Hematopoietic multipotent progenitor cell treated with erythropoietin and hydrocortisone succinate and interleukin-3 and kit ligand, for 4 days (in vitro differentiated cells): Measurements from ENCODE around the gene CMTM1.

Source experiments
- DNase-seq: peaks from one replicate; pipeline ENCODE4 v3.0.0-alpha.2; 2015

CMTM1 gene

GRCh38 chr16:66539623-66540469 is 26.4 kb upstream of the CMTM1 start:
- DNase-seq: no peak

GRCh38 chr16:66541388-66542355 is 24.6 kb upstream of the CMTM1 start:
- DNase-seq: no peak

GRCh38 chr16:66542396-66542795 is 23.8 kb upstream of the CMTM1 start:
- no peak for DNase-seq

GRCh38 chr16:66543541-66543940 is 22.7 kb upstream of the CMTM1 start:
- DNase-seq: no peak

- DNase-seq: no peak
These were observed 22.1 kb upstream of the CMTM1 start for GRCh38 chr16:66544016-66544757.

GRCh38 chr16:66547101-66547989 is 18.9 kb upstream of the CMTM1 start:
- no peak for DNase-seq

GRCh38 chr16:66548068-66548467 is 18.2 kb upstream of the CMTM1 start:
- DNase-seq: no peak

GRCh38 chr16:66548868-66549267 is 17.4 kb upstream of the CMTM1 start:
- DNase-seq: no peak

GRCh38 chr16:66549284-66550131 is 16.7 kb upstream of the CMTM1 start, which contains the start of gene TK2:
Gene TK2 (minus strand): TSS chr16:66550122. CDS start chr16:66550061, 61 bp downstream.
- peak; percentile 74 for DNase-seq

GRCh38 chr16:66551348-66551759 is 14.9 kb upstream of the CMTM1 start:
- peak; percentile 79 for DNase-seq

GRCh38 chr16:66551788-66552285 is 14.4 kb upstream of the CMTM1 start:
- peak; percentile 18 for DNase-seq

- peak; percentile 95 for DNase-seq
These were observed 13.7 kb upstream of the CMTM1 start, which contains the start of gene CKLF for GRCh38 chr16:66552286-66553177. Gene CKLF (plus strand): TSS chr16:66552576. CDS start chr16:66552716, 140 bp downstream.

- DNase-seq: no peak
These were observed 13.0 kb upstream of the CMTM1 start for GRCh38 chr16:66553223-66553622.

GRCh38 chr16:66554021-66554420 is 12.2 kb upstream of the CMTM1 start:
- no peak for DNase-seq

- no peak for DNase-seq
These were observed 11.7 kb upstream of the CMTM1 start for GRCh38 chr16:66554495-66554894.

GRCh38 chr16:66560107-66560506 is 6.1 kb upstream of the CMTM1 start:
- no peak for DNase-seq

GRCh38 chr16:66561381-66562080 is 4.7 kb upstream of the CMTM1 start:
- no peak for DNase-seq

- no peak for DNase-seq
These were observed 3.8 kb upstream of the CMTM1 start for GRCh38 chr16:66562409-66562808.

GRCh38 chr16:66562986-66563385 is 3.3 kb upstream of the CMTM1 start:
- peak; percentile 87 for DNase-seq
